Measurements from ENCODE around the gene USH2A. TPM values are rescaled to one million over a fixed set of nuclear protein-coding genes. Genes with fewer than 3 reads are reported as not detected.

USH2A gene
- polyA plus RNA-seq, 3 donors, result not detected

DNA sequence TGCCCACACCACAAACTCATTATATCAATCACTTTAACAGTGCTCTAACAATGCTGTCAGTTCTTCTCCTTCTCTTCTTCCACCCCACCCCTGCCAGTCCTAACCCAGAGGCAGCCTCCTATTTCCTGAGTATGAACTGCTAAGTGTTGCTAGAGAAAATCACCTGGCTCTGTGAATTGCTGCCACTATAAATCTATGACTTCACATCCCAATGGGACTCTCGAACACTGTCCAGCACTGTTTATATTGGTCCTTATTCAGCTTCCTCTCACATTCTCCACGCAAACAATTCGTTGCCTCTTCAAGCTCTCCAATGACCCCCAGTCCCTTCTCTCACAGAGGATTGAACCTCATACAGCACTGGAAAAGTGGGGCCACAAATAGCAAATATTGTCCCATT lies 27.0 kb upstream of the USH2A start:
- H3K4me3 ChIP-seq (replicated peaks in 1 of 3; ENCODE audit: low read depth in 2 of 3, low read length in 3 of 3), result no peak overlapping the region
- no peaks in the 10 kb centered on the region for H4K20me1 ChIP-seq (ENCODE audit: insufficient read depth, low read length)
- no peaks in the 10 kb centered on the region for H3K27me3 ChIP-seq (ENCODE audit: control insufficient read depth in 2 of 2, insufficient read depth in 2 of 2, low read length in 2 of 2)
- intact Hi-C loops (cut with micrococcal nuclease), result no loop called here
- H3K9me3 ChIP-seq (replicated peaks in 1 of 2; ENCODE audit: control insufficient read depth in 1 of 2, insufficient read depth in 1 of 2, low read length in 2 of 2), result no peaks in the 10 kb centered on the region
- H3K4me3 Mint-ChIP-seq, result no peak overlapping the region
- H3K4me2 ChIP-seq (replicated peaks; ENCODE audit: extremely low read depth, low read length, poor library complexity, severe bottlenecking), result no peak overlapping the region
- H3K27ac ChIP-seq (ENCODE audit: low read depth in 1 of 2, low read length in 2 of 2), result no peak overlapping the region
- H3K27me3 Mint-ChIP-seq (ENCODE audit: low read depth in 3 of 3), result no peaks in the 10 kb centered on the region
- no peak overlapping the region for H3K9ac ChIP-seq (ENCODE audit: insufficient read depth, low read length, poor library complexity, severe bottlenecking)
- DNase-seq, result no peak
- H3K4me1 ChIP-seq (ENCODE audit: control insufficient read depth in 1 of 2, insufficient read depth in 2 of 2, low read length in 2 of 2), result no peaks in the 10 kb centered on the region
- H3K36me3 ChIP-seq (replicated peaks in 1 of 2; ENCODE audit: control insufficient read depth in 1 of 2, insufficient read depth in 2 of 2, low read length in 2 of 2), result no peaks in the 10 kb centered on the region
- H3K4me1 Mint-ChIP-seq, result no peaks in the 10 kb centered on the region
- H3K9me3 Mint-ChIP-seq, result peaks cover under 1 to 5% (median 3%) of the 10 kb centered on the region in 7 donors
- no peak overlapping the region for H2AFZ ChIP-seq (ENCODE audit: insufficient read depth, low read depth, low read length, poor library complexity, severe bottlenecking)
- no peaks in the 10 kb centered on the region for H3K36me3 Mint-ChIP-seq
- no peak overlapping the region for H3K27ac Mint-ChIP-seq
- no peaks in the 10 kb centered on the region for H3K79me2 ChIP-seq (ENCODE audit: insufficient read depth, low read length)
- no peak for TF ChIP-seq CTCF (IDR thresholded peaks at IDR 0.05)
- WGBS (ENCODE audit: insufficient coverage), result 81% methylated on average over 2 of the region's 3 CpGs

- no peaks in the 10 kb centered on the region for H3K4me1 ChIP-seq (ENCODE audit: control insufficient read depth in 1 of 2, insufficient read depth in 2 of 2, low read length in 2 of 2)
These were observed 24.8 kb upstream of the USH2A start for GRCh38 chr1:216448011-216448510.

More at GRCh38 chr1:216448011-216448510, 24.8 kb upstream of the USH2A start:
- H3K4me3 Mint-ChIP-seq, result no peak overlapping the region
- no peak for DNase-seq
- Histone ChIP-seq H3K9ac (ENCODE audit: insufficient read depth, low read length, poor library complexity, severe bottlenecking) (no peak overlapping the region), H4K20me1 (ENCODE audit: insufficient read depth, low read length) (no peaks in the 10 kb centered on the region), H3K79me2 (ENCODE audit: insufficient read depth, low read length) (no peaks in the 10 kb centered on the region), H3K36me3 (replicated peaks in 1 of 2; ENCODE audit: control insufficient read depth in 1 of 2, insufficient read depth in 2 of 2, low read length in 2 of 2) (no peaks in the 10 kb centered on the region), H2AFZ (ENCODE audit: insufficient read depth, low read depth, low read length, poor library complexity, severe bottlenecking) (no peak overlapping the region), H3K4me3 (replicated peaks in 1 of 3; ENCODE audit: low read depth in 2 of 3, low read length in 3 of 3) (no peak overlapping the region), H3K27me3 (ENCODE audit: control insufficient read depth in 2 of 2, insufficient read depth in 2 of 2, low read length in 2 of 2) (no peaks in the 10 kb centered on the region), H3K9me3 (replicated peaks in 1 of 2; ENCODE audit: control insufficient read depth in 1 of 2, insufficient read depth in 1 of 2, low read length in 2 of 2) (no peaks in the 10 kb centered on the region), H3K4me2 (replicated peaks; ENCODE audit: extremely low read depth, low read length, poor library complexity, severe bottlenecking) (no peak overlapping the region), H3K27ac (ENCODE audit: low read depth in 1 of 2, low read length in 2 of 2) (no peak overlapping the region)
- peaks cover 0 to 2% (median 0%) of the 10 kb centered on the region in 3 donors for H3K27me3 Mint-ChIP-seq (ENCODE audit: low read depth in 3 of 3)
- H3K27ac Mint-ChIP-seq, result no peak overlapping the region
- TF ChIP-seq CTCF (IDR thresholded peaks at IDR 0.05), result no peak
- intact Hi-C loops (cut with micrococcal nuclease), result no loop called here
- H3K9me3 Mint-ChIP-seq, result peaks cover 0 to 5% (median 2%) of the 10 kb centered on the region in 7 donors
- H3K4me1 Mint-ChIP-seq, result no peaks in the 10 kb centered on the region
- no peaks in the 10 kb centered on the region for H3K36me3 Mint-ChIP-seq
